WI38 (cell line): ENCODE data around the gene NOBOX.
"Not testable (repeated sequence)": the region's sequence is repeated elsewhere in the genome, so short reads cannot be mapped to it uniquely, and the experiment has no call there.

Experiments
- H3K4me3 ChIP-seq: 2 replicates; pipeline ENCODE4 v1.5.1; 2011; ENCODE audit warnings: low read depth, mild to moderate bottlenecking, control low read depth, low read length
- CTCF ChIP-seq: IDR thresholded peaks from 2 replicates; pipeline ENCODE4 v1.5.1; 2012; ENCODE audit warnings: low read depth, mild to moderate bottlenecking, control low read depth, low read length

Gene NOBOX

GRCh38 chr7:144384071-144384470 lies 19.4 kb downstream of the NOBOX start:
- no peak overlapping the region for H3K4me3 ChIP-seq
- TF ChIP-seq CTCF = no peak

GRCh38 chr7:144379776-144380384 lies 23.6 kb downstream of the NOBOX start:
- H3K4me3 ChIP-seq = no peak overlapping the region
- TF ChIP-seq CTCF = no peak

- H3K4me3 ChIP-seq = no peak overlapping the region
- TF ChIP-seq CTCF = no peak
Observed at GRCh38 chr7:144378651-144379050, 24.8 kb downstream of the NOBOX start.

- H3K4me3 ChIP-seq = not testable (repeated sequence)
Observed at GRCh38 chr7:144369221-144369620, 34.3 kb downstream of the NOBOX start.

GRCh38 chr7:144367250-144367649 lies 36.2 kb downstream of the NOBOX start:
- H3K4me3 ChIP-seq = not testable (repeated sequence)

GRCh38 chr7:144365523-144365922 lies 38.0 kb downstream of the NOBOX start:
- not testable (repeated sequence) for H3K4me3 ChIP-seq

GRCh38 chr7:144362061-144362460 lies 41.4 kb downstream of the NOBOX start:
- not testable (repeated sequence) for H3K4me3 ChIP-seq

GRCh38 chr7:144356860-144357259 lies 46.6 kb downstream of the NOBOX start:
- H3K4me3 ChIP-seq = not testable (repeated sequence)

GRCh38 chr7:144356185-144356584 lies 47.3 kb downstream of the NOBOX start:
- not testable (repeated sequence) for H3K4me3 ChIP-seq

GRCh38 chr7:144355176-144355822 lies 48.2 kb downstream of the NOBOX start, which contains the start of gene ARHGEF5:
TSS of gene ARHGEF5 (plus strand) at chr7:144355402. CDS start at chr7:144362670, 7,268 bp downstream.
- H3K4me3 ChIP-seq = not testable (repeated sequence)

GRCh38 chr7:144351667-144352066 lies 51.8 kb downstream of the NOBOX start:
- H3K4me3 ChIP-seq = not testable (repeated sequence)

GRCh38 chr7:144348625-144349024 lies 54.9 kb downstream of the NOBOX start:
- not testable (repeated sequence) for H3K4me3 ChIP-seq
